ENCODE measurements around the gene PPM1F.

DNA sequence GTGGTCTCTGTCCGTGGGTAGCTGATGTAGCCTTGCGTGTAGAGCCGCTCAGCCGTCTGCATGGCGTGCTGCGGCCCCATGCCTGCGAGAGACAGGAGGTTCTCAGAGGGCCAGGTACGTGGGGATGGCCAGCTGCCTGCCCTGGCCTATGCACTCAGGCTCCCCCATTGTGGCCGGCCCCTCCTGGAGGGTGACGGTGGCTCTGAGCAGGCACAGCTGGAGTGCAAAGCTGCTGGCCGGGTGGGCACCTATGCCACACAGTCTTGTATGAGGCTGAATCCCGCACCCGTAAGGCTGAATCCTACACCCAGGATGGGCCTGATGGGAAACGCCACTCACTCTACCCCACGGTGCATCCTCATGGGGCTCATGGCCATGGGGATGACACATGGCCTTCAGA is 11.6 kb upstream of the PPM1F start:
- TF ChIP-seq, protein P1, sequence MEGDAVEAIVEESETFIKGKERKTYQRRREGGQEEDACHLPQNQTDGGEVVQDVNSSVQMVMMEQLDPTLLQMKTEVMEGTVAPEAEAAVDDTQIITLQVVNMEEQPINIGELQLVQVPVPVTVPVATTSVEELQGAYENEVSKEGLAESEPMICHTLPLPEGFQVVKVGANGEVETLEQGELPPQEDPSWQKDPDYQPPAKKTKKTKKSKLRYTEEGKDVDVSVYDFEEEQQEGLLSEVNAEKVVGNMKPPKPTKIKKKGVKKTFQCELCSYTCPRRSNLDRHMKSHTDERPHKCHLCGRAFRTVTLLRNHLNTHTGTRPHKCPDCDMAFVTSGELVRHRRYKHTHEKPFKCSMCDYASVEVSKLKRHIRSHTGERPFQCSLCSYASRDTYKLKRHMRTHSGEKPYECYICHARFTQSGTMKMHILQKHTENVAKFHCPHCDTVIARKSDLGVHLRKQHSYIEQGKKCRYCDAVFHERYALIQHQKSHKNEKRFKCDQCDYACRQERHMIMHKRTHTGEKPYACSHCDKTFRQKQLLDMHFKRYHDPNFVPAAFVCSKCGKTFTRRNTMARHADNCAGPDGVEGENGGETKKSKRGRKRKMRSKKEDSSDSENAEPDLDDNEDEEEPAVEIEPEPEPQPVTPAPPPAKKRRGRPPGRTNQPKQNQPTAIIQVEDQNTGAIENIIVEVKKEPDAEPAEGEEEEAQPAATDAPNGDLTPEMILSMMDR (IDR thresholded peaks at IDR 0.05), result no peak
- no peak for TF ChIP-seq POLR2A (IDR thresholded peaks at IDR 0.05)
